GM12891 (cell line): ENCODE measurements around the gene GGPS1.

Source experiments
- PAX5 ChIP-seq: IDR thresholded peaks from 2 replicates; pipeline ENCODE4 v1.6.1; 2011; ENCODE audit warnings: low read length, moderate library complexity, mild to moderate bottlenecking; ENCODE audit not compliant: insufficient read depth, severe bottlenecking
- POLR2A ChIP-seq: IDR thresholded peaks from 2 replicates; pipeline ENCODE4 v1.6.1; 2011; ENCODE audit warnings: low read depth, low read length, control low read depth
- POLR2AphosphoS5 ChIP-seq: IDR thresholded peaks from 2 replicates; pipeline ENCODE4 v1.6.1; 2011; ENCODE audit warnings: low read depth, low read length, control low read depth
- TAF1 ChIP-seq: IDR thresholded peaks from 2 replicates; pipeline ENCODE4 v1.6.1; 2011; ENCODE audit warnings: low read depth, low read length, control low read depth

DNA sequence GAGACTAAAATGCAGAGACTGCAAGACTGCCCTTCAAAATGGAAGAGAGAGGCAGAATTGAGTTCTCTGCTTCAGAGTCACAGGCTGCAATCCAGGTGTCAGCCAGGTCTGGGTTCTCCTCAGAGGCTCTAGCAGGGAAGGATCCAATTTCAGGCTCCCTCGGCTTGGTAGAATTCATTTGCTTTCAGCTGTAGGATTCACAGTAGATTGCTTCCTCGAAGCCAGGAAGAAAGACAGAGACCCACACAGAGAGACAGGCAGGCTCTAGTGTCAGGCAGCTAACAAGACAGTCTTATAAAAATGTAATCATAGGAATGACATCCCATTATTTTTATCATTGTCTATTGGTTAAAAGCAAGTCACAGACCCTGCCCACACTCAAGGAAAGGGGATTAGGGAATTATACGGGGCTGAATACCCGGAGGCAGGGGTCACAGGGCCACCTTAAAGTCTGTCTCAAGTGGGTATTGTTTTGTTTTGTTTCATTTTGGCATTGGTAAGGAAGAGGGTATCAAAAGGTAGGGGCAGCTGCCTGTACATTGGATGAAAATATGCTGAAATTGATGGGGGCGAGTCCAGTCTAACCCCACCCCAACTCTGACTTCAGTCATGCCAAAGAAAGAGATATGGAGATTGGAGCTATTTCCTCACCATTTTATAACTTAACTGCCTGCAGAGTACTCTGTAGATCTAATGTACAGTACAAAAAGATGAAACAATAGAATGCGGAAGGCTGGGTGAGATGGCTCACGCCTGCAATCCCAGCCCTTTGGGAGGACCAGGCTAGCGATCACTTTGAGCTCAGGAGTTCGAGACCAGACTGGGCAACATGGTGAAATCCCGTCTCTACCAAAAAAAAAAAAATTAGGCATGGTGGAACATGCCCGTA is 29.4 kb downstream of the GGPS1 start:
- no peak for TF ChIP-seq POLR2A
- no peak for TF ChIP-seq TAF1
- TF ChIP-seq POLR2AphosphoS5: no peak
- TF ChIP-seq PAX5: no peak
